Testis (tissue), 3 donors: ENCODE data around the gene PLVAP. TPM values are rescaled to one million over a fixed set of nuclear protein-coding genes. Genes with fewer than 3 reads are reported as not detected.

Experiments used
- DNase-seq: peaks from one replicate; pipeline ENCODE4 v3.0.0-alpha.2; 2019
- H3K27ac ChIP-seq, 2 donors: fragments of 200-600 bp; sonication (generic); one replicate each; pipeline ENCODE4 v1.5.1; 2019
- H3K27me3 ChIP-seq: fragments of 200-600 bp; sonication (generic); one replicate; pipeline ENCODE4 v1.5.1; 2019
- H3K36me3 ChIP-seq: fragments of 200-600 bp; sonication (generic); one replicate; pipeline ENCODE4 v1.5.1; 2017; ENCODE audit warnings: low read depth; ENCODE audit errors: missing control alignments
- H3K4me1 ChIP-seq: fragments of 200-600 bp; sonication (generic); one replicate; pipeline ENCODE4 v1.5.1; 2019
- H3K4me3 ChIP-seq, 2 donors: fragments of 200-600 bp; sonication (generic); one replicate each; pipeline ENCODE4 v1.5.1; 2017 to 2019
- H3K9me3 ChIP-seq: fragments of 200-600 bp; sonication (generic); one replicate; pipeline ENCODE4 v1.5.1; 2017
- POLR2A ChIP-seq: fragments of 450-650 bp; IDR thresholded peaks from one replicate; pipeline ENCODE4 v1.6.1; 2017; ENCODE audit warnings: antibody characterized with exemption, mild to moderate bottlenecking, moderate library complexity
- WGBS, 2 donors: methylation state at CpG; one replicate each; pipeline ENCODE4 v1.1.5; 2018; 5-methylcytosine and 5-hydroxymethylcytosine counted together
- intact Hi-C: fragments of 100-400 bp; cut with DNase I; formaldehyde crosslinking; loops from one replicate; pipeline ENCODE4 v1.15.1; 2023; ENCODE audit warnings: low total_unique reads
- polyA plus RNA-seq: library from polyadenylated mRNA; stranded (reverse); fragments of 350-450 nt; fragmentation: Illumina TruSeq; extraction: RNeasy Lipid Tissue Mini Kit (QIAGEN cat#74804); gene quantifications from one replicate; pipeline ENCODE4 v1.2.3, GENCODE V29; 2014; ENCODE audit warnings: low read depth, low replicate concordance; ENCODE audit not compliant: insufficient read depth
- total RNA-seq, 2 donors: library from RNA; depleted of rRNA; stranded (reverse); fragments of >200 nt; gene quantifications; one replicate each; pipeline ENCODE4 v1.2.3, GENCODE V29; 2016
- TF ChIP-seq, protein P1 (sequence below), 3 experiments: fragments of 450-650 bp in 2 of 3; fragments of 200-600 bp in 1 of 3; sonication (generic) in 1 of 3; IDR thresholded peaks; one replicate each; pipeline ENCODE4 v1.5.1; 2016 to 2019; ENCODE audit warnings: antibody characterized with exemption in 3 of 3, mild to moderate bottlenecking in 2 of 3, moderate library complexity in 1 of 3

The PLVAP gene
- total and polyA plus RNA-seq, 3 donors from 2014 or later, result 3.4 to 20.5 (median 4.4) TPM

GRCh38 chr19:17321655-17322489, 55.3 kb downstream of the PLVAP start:
- Histone ChIP-seq H3K9me3 (no peaks in the 10 kb centered on the region), H3K4me3 (no peak overlapping the region), H3K27ac (no peak overlapping the region), H3K27me3 (no peaks in the 10 kb centered on the region), H3K4me1 (peaks cover 17% of the 10 kb centered on the region), H3K36me3 (no peaks in the 10 kb centered on the region)
- TF ChIP-seq, protein P1, sequence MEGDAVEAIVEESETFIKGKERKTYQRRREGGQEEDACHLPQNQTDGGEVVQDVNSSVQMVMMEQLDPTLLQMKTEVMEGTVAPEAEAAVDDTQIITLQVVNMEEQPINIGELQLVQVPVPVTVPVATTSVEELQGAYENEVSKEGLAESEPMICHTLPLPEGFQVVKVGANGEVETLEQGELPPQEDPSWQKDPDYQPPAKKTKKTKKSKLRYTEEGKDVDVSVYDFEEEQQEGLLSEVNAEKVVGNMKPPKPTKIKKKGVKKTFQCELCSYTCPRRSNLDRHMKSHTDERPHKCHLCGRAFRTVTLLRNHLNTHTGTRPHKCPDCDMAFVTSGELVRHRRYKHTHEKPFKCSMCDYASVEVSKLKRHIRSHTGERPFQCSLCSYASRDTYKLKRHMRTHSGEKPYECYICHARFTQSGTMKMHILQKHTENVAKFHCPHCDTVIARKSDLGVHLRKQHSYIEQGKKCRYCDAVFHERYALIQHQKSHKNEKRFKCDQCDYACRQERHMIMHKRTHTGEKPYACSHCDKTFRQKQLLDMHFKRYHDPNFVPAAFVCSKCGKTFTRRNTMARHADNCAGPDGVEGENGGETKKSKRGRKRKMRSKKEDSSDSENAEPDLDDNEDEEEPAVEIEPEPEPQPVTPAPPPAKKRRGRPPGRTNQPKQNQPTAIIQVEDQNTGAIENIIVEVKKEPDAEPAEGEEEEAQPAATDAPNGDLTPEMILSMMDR (IDR thresholded peaks at IDR 0.05), result no peak
- no peak for DNase-seq
- 86 to 87% methylated on average over 14 to 19 of the region's 19 CpGs for WGBS, 2 donors
- intact Hi-C loops, result no loop called here

DNA sequence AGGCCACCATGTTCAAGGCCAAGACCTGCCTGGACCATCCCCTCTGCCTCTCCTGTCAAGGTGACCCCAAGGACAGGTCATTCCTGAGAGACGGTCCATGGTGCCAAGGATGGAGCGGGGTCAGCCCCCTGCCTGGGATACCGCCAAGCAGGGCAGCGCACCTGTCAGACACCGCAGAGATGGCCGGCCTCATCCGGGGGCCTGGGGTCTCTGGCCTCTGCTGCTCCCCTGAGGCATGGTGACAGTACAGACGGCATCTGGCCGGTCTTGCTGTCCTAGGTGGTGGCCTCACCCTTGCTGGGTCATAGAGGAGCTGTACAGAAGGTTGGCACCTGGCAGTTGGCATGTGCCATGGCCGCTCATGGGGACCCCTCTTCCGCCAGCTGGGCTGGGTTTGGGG, 56.7 kb downstream of the PLVAP start:
- Histone ChIP-seq H3K9me3 (no peaks in the 10 kb centered on the region), H3K4me3 (no peak overlapping the region), H3K36me3 (no peaks in the 10 kb centered on the region), H3K27ac (no peak overlapping the region), H3K27me3 (no peaks in the 10 kb centered on the region), H3K4me1 (peaks cover 6% of the 10 kb centered on the region)
- intact Hi-C loops, result no loop called here
- WGBS, 2 donors, result 78 to 98% methylated on average over 7 to 11 of the region's 11 CpGs
- TF ChIP-seq, protein P1 (IDR thresholded peaks at IDR 0.05), result no peak
- TF ChIP-seq POLR2A, result no peak
- no peak for DNase-seq

- no peak overlapping the region for H3K27ac ChIP-seq
- WGBS, 2 donors, result 90 to 91% methylated on average over 24 to 40 of the region's 40 CpGs
- intact Hi-C loops, result no loop called here
- H3K9me3 ChIP-seq, result no peaks in the 10 kb centered on the region
- H3K27me3 ChIP-seq, result no peaks in the 10 kb centered on the region
- H3K4me1 ChIP-seq, result peaks cover 6% of the 10 kb centered on the region
- TF ChIP-seq POLR2A, result no peak
- TF ChIP-seq, protein P1 (IDR thresholded peaks at IDR 0.05), result no peak
- no peak for DNase-seq
- H3K36me3 ChIP-seq, result no peaks in the 10 kb centered on the region
- no peak overlapping the region for H3K4me3 ChIP-seq
Observed at GRCh38 chr19:17319473-17320238, 57.5 kb downstream of the PLVAP start.

- Histone ChIP-seq H3K9me3 (no peaks in the 10 kb centered on the region), H3K27me3 (no peaks in the 10 kb centered on the region), H3K4me3 (no peak overlapping the region), H3K27ac (no peak overlapping the region), H3K4me1 (peaks cover 6% of the 10 kb centered on the region), H3K36me3 (no peaks in the 10 kb centered on the region)
- TF ChIP-seq, protein P1 (IDR thresholded peaks at IDR 0.05), result no peak
- TF ChIP-seq POLR2A, result no peak
- DNase-seq, result no peak
- intact Hi-C loops, result no loop called here
- WGBS, 2 donors, result 90 to 93% methylated on average over 5 to 6 of the region's 6 CpGs
Observed at GRCh38 chr19:17318966-17319365, 58.2 kb downstream of the PLVAP start.
